GM21786 (cell line): ENCODE results near the gene SMIM7.

Experiments
- ATAC-seq: cut with Tn5 transposase; IDR thresholded peaks from one replicate; pipeline ENCODE4 v1.9.1; 2021; ENCODE audit not compliant: unreplicated experiment

Gene SMIM7

DNA sequence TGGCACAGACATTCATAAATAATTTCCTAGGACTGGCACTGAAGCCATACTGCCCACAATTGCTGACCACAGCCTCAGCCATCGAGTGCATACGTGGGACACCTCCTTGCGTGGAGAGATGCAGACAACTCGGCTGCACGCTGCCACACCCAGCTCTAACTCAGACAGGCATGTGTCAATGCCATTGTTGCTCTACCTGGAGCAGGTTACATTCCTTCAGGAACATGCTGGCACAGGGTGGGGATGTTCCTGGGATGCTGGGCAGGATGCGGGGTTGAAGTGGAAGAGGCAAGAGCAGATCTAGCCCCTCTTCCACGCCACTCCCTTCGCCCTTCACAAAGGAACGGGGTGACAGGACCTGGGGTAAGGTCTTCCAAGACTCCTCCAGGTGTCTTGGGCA is 63.5 kb downstream of the SMIM7 start:
- no peak for ATAC-seq
